Panc1 (cell line): ENCODE data around the gene P2RX3. TPM values are rescaled to one million over a fixed set of nuclear protein-coding genes. Genes with fewer than 3 reads are reported as not detected.

Experiments
- ATAC-seq: fragments of 200-7000 bp; cut with Tn5 transposase; 2 replicates; pipeline ENCODE4 v1.9.1; 2020; ENCODE audit warnings: mild to moderate bottlenecking, moderate library complexity
- BruUV-seq: library from RNA; stranded (reverse); fragments of 400-500 nt; replicated peaks from 2 replicates; lab custom pipeline; 2021; lab: Mats Ljungman, UMichigan
- CTCF ChIA-PET: fragments of 300-600 bp; sonication (Branson Sonifier 250); formaldehyde crosslinking; loops from one replicate; lab custom pipeline; 2022; ENCODE audit warnings: antibody characterized with exemption; lab: Charles Lee
- POLR2A ChIA-PET: fragments of 300-600 bp; sonication (Branson Sonifier 250); formaldehyde crosslinking; loops from one replicate; lab custom pipeline; 2022; ENCODE audit warnings: antibody characterized with exemption; lab: Charles Lee
- DNase-seq: peaks from one replicate; pipeline ENCODE4 v3.0.0-alpha.2; 2010; ENCODE audit warnings: low read depth, low spot score
- H3K27ac ChIP-seq: 2 replicates; pipeline ENCODE4 v1.5.1; 2011; ENCODE audit warnings: mild to moderate bottlenecking, low read length, inconsistent platforms
- H3K27me3 ChIP-seq: fragments of 200-500 bp; sonication (Bioruptor generic); 2 replicates; pipeline ENCODE4 v1.6.0; 2014; ENCODE audit warnings: low read length, inconsistent platforms; ENCODE audit not compliant: control insufficient read depth, insufficient read depth
- H3K36me3 ChIP-seq: fragments of 200-500 bp; sonication (Bioruptor generic); 2 replicates; pipeline ENCODE4 v1.5.1; 2014; ENCODE audit warnings: inconsistent platforms, mild to moderate bottlenecking, low read length, moderate library complexity; ENCODE audit not compliant: control insufficient read depth, insufficient read depth
- H3K4me1 ChIP-seq: 2 replicates; pipeline ENCODE4 v1.5.1; 2011; ENCODE audit warnings: inconsistent platforms, mild to moderate bottlenecking, low read length, moderate library complexity; ENCODE audit not compliant: control insufficient read depth, insufficient read depth
- H3K4me3 ChIP-seq, 2 experiments: 2 replicates each; pipeline ENCODE4 v1.5.1; 2011 to 2012; ENCODE audit warnings: low read depth in 2 of 2, low read length in 2 of 2, mild to moderate bottlenecking in 2 of 2, inconsistent platforms in 1 of 2, moderate library complexity in 1 of 2
- H3K9me3 ChIP-seq: fragments of 200-500 bp; sonication (Bioruptor generic); 2 replicates; pipeline ENCODE4 v1.5.1; 2014; ENCODE audit warnings: low read depth, mild to moderate bottlenecking, inconsistent platforms, low read length, moderate library complexity; ENCODE audit not compliant: control insufficient read depth, insufficient read depth
- CTCF ChIP-seq: fragments of 450-650 bp; IDR thresholded peaks from 2 replicates; pipeline ENCODE4 v1.5.1; 2017; ENCODE audit warnings: mild to moderate bottlenecking
- POLR2AphosphoS5 ChIP-seq: IDR thresholded peaks from 2 replicates; pipeline ENCODE4 v1.6.1; 2012; ENCODE audit warnings: mild to moderate bottlenecking, low read depth, low read length, moderate library complexity
- REST ChIP-seq, 2 experiments: IDR thresholded peaks; 2 replicates each; pipeline ENCODE4 v1.6.1; 2011 to 2012; ENCODE audit warnings: low read depth in 2 of 2, control low read depth in 1 of 2, low read length in 1 of 2, mild to moderate bottlenecking in 1 of 2, moderate library complexity in 1 of 2; ENCODE audit not compliant: insufficient read depth in 1 of 2
- SIN3A ChIP-seq: IDR thresholded peaks from 2 replicates; pipeline ENCODE4 v1.6.1; 2012; ENCODE audit warnings: low read depth, mild to moderate bottlenecking, low read length, moderate library complexity, borderline replicate concordance; ENCODE audit not compliant: insufficient read depth
- TCF7L2 ChIP-seq: IDR thresholded peaks from 2 replicates; pipeline ENCODE4 v1.6.1; 2011; ENCODE audit warnings: mild to moderate bottlenecking, low read depth, low read length, inconsistent platforms
- in situ Hi-C: cut with HindIII; loops from 2 replicates; pipeline ENCODE4 v1.10.0; 2016; ENCODE audit warnings: low sequenced_read_pairs, low pct_unique_long_range_greater_than_20kb
- intact Hi-C: fragments of 100-400 bp; cut with micrococcal nuclease; formaldehyde crosslinking; loops from one replicate; pipeline ENCODE4 v1.10.0; 2022; ENCODE audit not compliant: unreplicated experiment
- total RNA-seq: library from RNA; stranded (reverse); gene quantifications from one replicate; pipeline ENCODE4 v1.2.1, GENCODE V29; 2021; ENCODE audit not compliant: unreplicated experiment

P2RX3 gene
- total RNA-seq, 1 experiment from 2014 or later, result not detected

- in situ Hi-C loops, result no loop called here
Observed at GRCh38 chr11:57353446-57353845, 15.3 kb downstream of the P2RX3 start.

GRCh38 chr11:57353852-57354251, 15.7 kb downstream of the P2RX3 start:
- H3K9me3 ChIP-seq, result 0 out of 2 replicates have a peak, but pooled peaks cover 3% of the 10 kb centered on the region
- intact Hi-C loops, result no loop called here
- DNase-seq (no peak), ATAC-seq (no peak)
- H3K4me1 ChIP-seq, result no peaks in the 10 kb centered on the region
- in situ Hi-C loops, result no loop called here
- H3K27ac ChIP-seq, result no peak overlapping the region
- no TSS peak for BruUV-seq
- H3K36me3 ChIP-seq, result no peaks in the 10 kb centered on the region
- no peak for TF ChIP-seq TCF7L2
- no peak for TF ChIP-seq POLR2AphosphoS5
- TF ChIP-seq SIN3A, result no peak
- TF ChIP-seq REST (IDR thresholded peaks at IDR 0.05; ENCODE audit: insufficient read depth in 1 of 2, low read depth in 2 of 2, low read length in 1 of 2), result no peak
- no peak for TF ChIP-seq CTCF
- ChIA-PET POLR2A (no interaction called here), CTCF (no interaction called here)
- H3K4me3 ChIP-seq, result no peak overlapping the region
- H3K27me3 ChIP-seq, result no peaks in the 10 kb centered on the region

More at GRCh38 chr11:57353446-57353845, 15.3 kb downstream of the P2RX3 start:
- no peak overlapping the region for H3K27ac ChIP-seq
- no peaks in the 10 kb centered on the region for H3K4me1 ChIP-seq
- 0 out of 2 replicates have a peak, but pooled peaks cover 3% of the 10 kb centered on the region for H3K9me3 ChIP-seq
- BruUV-seq, result no TSS peak
- no peaks in the 10 kb centered on the region for H3K36me3 ChIP-seq
- ChIA-PET POLR2A (no interaction called here), CTCF (no interaction called here)
- no peak overlapping the region for H3K4me3 ChIP-seq
- no peak for TF ChIP-seq CTCF
- no peak for TF ChIP-seq POLR2AphosphoS5
- TF ChIP-seq REST (IDR thresholded peaks at IDR 0.05; ENCODE audit: insufficient read depth in 1 of 2, low read depth in 2 of 2, low read length in 1 of 2), result no peak
- no peak for TF ChIP-seq TCF7L2
- TF ChIP-seq SIN3A, result no peak
- ATAC-seq, result no peak
- no peaks in the 10 kb centered on the region for H3K27me3 ChIP-seq
- intact Hi-C loops, result no loop called here
- no peak for DNase-seq
